Adrenal gland (tissue), 5 donors: ENCODE results near the gene RBBP7.

ENCODE experiments used
- POLR2A ChIP-seq, 2 donors: fragments of 450-650 bp; IDR thresholded peaks; one replicate each; pipeline ENCODE4 v1.6.1; 2017; ENCODE audit warnings: antibody characterized with exemption in 2 of 2, mild to moderate bottlenecking in 2 of 2, moderate library complexity in 1 of 2
- TF ChIP-seq, protein P1 (sequence below), 6 experiments: fragments of 450-650 bp in 4 of 6; fragments of 200-600 bp in 2 of 6; sonication (generic) in 1 of 6; IDR thresholded peaks; 1 replicate in 5 of 6; 2 replicates in 1 of 6; pipeline versions ENCODE4 v1.5.1 to v1.8.0; 2016 to 2021; ENCODE audit warnings: antibody characterized with exemption in 6 of 6, mild to moderate bottlenecking in 2 of 6, moderate library complexity in 1 of 6
- donor health status: DM: no; HTN: no; CAD: no.

DNA sequence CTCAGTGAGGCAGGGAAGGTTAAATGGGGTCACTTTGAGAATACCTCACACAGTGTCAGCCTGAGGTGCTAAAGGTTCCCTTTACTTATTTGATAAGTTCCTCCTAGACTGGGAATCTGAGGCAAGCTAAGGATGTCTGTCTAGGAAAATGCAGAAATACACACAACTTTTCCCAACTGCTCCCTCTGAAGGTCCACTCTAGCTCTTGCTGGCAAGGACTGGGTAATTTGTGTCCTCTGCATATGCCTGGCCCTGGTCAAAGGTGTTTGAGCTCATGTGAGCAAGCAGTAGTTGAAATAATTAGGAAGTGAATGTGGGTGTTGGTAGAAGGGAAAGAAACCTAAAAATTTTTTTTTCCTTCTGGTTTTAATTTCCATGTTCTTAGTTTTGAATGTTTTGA is 62.6 kb downstream of the RBBP7 start:
- TF ChIP-seq, protein P1, sequence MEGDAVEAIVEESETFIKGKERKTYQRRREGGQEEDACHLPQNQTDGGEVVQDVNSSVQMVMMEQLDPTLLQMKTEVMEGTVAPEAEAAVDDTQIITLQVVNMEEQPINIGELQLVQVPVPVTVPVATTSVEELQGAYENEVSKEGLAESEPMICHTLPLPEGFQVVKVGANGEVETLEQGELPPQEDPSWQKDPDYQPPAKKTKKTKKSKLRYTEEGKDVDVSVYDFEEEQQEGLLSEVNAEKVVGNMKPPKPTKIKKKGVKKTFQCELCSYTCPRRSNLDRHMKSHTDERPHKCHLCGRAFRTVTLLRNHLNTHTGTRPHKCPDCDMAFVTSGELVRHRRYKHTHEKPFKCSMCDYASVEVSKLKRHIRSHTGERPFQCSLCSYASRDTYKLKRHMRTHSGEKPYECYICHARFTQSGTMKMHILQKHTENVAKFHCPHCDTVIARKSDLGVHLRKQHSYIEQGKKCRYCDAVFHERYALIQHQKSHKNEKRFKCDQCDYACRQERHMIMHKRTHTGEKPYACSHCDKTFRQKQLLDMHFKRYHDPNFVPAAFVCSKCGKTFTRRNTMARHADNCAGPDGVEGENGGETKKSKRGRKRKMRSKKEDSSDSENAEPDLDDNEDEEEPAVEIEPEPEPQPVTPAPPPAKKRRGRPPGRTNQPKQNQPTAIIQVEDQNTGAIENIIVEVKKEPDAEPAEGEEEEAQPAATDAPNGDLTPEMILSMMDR (IDR thresholded peaks at IDR 0.05) = peak in 1 of 6 experiments; percentile 38
- TF ChIP-seq POLR2A (IDR thresholded peaks at IDR 0.05) = no peak
